ENCODE measurements around the gene APC2.

Gene APC2

DNA sequence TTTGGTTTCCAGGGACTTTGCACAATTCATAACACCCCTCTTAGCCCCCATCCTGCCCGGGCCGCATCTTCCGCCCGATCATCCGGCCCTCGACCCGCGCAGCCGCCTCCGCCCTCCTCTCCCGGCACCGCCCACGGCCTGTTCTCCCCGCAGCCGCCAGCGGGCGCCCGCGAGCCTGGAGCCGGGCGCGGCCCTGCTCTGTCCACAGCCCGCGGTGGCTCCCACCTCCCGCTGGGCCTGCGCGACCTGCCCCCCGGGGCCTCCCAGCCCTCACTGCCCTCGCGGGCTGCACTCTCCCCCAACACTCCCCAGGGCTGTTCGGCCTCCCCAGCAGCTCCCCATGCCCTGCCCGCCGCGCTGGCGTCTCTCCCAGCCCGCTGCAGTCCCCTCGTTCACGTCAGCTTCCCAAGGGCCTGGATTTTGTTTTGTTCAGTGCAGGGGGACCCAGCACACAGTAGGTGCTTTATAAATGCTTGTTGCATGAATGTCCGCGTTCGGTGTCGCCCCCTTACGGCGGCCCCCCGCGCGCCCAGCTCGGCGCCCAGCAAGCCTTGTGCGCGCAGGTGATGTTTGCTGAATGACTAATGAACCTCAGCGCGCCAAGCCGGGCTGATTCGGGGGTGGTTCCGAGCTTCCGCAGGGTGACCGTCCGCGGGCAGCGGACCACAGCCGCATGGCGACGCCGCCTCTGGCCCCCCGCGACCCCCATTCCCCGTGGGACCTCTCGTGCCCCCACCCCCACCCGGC is 4.6 kb upstream of the APC2 start:
- Histone ChIP-seq H3K27me3 (ENCODE audit: insufficient read depth, low read length) (peaks cover 47% of the 10 kb centered on the region), H3K4me3 (ENCODE audit: low read length) (peak overlapping the region; percentile 64), H3K36me3 (ENCODE audit: insufficient read depth, low read length) (peaks cover 26% of the 10 kb centered on the region), H3K9ac (ENCODE audit: low read depth, low read length) (peak overlapping the region; percentile 13; the same call in 1 of the 2 replicates), H3K9me3 (ENCODE audit: insufficient read depth, low read depth, low read length) (no peaks in the 10 kb centered on the region), H3K4me1 (ENCODE audit: insufficient read depth, low read length) (no peaks in the 10 kb centered on the region), H3K27ac (ENCODE audit: low read depth, low read length) (no peak overlapping the region)
- WGBS = 3% methylated on average over 67 of the region's 70 CpGs

DNA sequence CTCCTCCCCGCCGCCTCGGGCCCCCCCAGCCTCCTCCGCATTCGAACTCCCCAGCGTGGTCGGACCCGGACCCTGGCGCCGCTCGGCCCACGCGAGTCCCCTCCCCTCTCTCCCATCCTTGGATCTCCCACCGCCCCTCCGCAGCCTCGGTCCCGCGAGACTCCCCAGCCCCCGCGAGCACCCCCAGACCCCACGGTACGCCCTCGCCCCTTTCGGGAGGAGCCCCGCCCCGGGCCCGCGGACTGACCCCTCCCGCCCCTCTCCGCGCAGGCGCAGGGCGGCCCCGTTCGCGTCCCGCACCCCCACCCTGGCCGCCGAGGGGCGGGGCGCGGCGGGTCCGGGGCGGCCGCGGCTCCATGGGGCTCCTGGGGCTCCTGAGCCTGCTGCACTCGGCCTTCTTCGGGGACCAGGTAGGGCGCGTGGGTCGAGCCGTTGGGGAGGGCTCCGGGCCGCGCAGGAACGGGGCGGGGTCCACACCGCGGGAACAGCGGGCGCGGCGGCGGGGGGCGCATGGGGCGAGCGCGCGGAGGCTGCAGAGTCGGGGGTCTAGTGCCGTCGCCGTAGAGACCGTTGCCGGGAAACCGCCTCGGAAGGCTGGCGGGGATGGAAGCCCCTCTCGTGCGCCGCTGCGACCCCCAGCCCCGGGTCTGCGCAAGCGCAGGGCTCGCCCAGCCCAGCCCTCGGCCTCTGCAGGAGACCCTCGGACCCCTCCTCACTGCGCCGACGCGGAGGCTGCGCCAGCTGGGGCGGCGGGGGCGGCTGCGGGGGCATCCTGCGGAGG is 3.8 kb upstream of the APC2 start:
- Histone ChIP-seq H3K9me3 (ENCODE audit: insufficient read depth, low read depth, low read length) (no peaks in the 10 kb centered on the region), H3K9ac (ENCODE audit: low read depth, low read length) (no peak overlapping the region), H3K36me3 (ENCODE audit: insufficient read depth, low read length) (peaks cover 18% of the 10 kb centered on the region), H3K27me3 (ENCODE audit: insufficient read depth, low read length) (peaks cover 55% of the 10 kb centered on the region), H3K4me3 (ENCODE audit: low read length) (peak overlapping the region; percentile 48), H3K4me1 (ENCODE audit: insufficient read depth, low read length) (no peaks in the 10 kb centered on the region), H3K27ac (ENCODE audit: low read depth, low read length) (no peak overlapping the region)
- 2% methylated on average over 98 of the region's 99 CpGs for WGBS

- peaks cover 10% of the 10 kb centered on the region for H3K36me3 ChIP-seq (ENCODE audit: insufficient read depth, low read length)
- no peaks in the 10 kb centered on the region for H3K4me1 ChIP-seq (ENCODE audit: insufficient read depth, low read length)
- H3K4me3 ChIP-seq (ENCODE audit: low read length) = peak overlapping the region; percentile 48
- WGBS = 5% methylated on average over 63 of the region's 63 CpGs
- no peaks in the 10 kb centered on the region for H3K9me3 ChIP-seq (ENCODE audit: insufficient read depth, low read depth, low read length)
- no peak overlapping the region for H3K9ac ChIP-seq (ENCODE audit: low read depth, low read length)
- no peak overlapping the region for H3K27ac ChIP-seq (ENCODE audit: low read depth, low read length)
- peaks cover 63% of the 10 kb centered on the region for H3K27me3 ChIP-seq (ENCODE audit: insufficient read depth, low read length)
Measured at GRCh38 chr19:1446713-1447481, 3.0 kb upstream of the APC2 start.

GRCh38 chr19:1447504-1447903 is 2.4 kb upstream of the APC2 start:
- Histone ChIP-seq H3K4me3 (ENCODE audit: low read length) (no peak overlapping the region), H3K27me3 (ENCODE audit: insufficient read depth, low read length) (peaks cover 69% of the 10 kb centered on the region), H3K9me3 (ENCODE audit: insufficient read depth, low read depth, low read length) (no peaks in the 10 kb centered on the region), H3K36me3 (ENCODE audit: insufficient read depth, low read length) (peaks cover 4% of the 10 kb centered on the region), H3K9ac (ENCODE audit: low read depth, low read length) (no peak overlapping the region), H3K27ac (ENCODE audit: low read depth, low read length) (no peak overlapping the region), H3K4me1 (ENCODE audit: insufficient read depth, low read length) (peaks cover 5% of the 10 kb centered on the region)
- WGBS = 30% methylated on average over 4 of the region's 4 CpGs

GRCh38 chr19:1447944-1448343 is 2.0 kb upstream of the APC2 start:
- no peaks in the 10 kb centered on the region for H3K9me3 ChIP-seq (ENCODE audit: insufficient read depth, low read depth, low read length)
- H3K4me1 ChIP-seq (ENCODE audit: insufficient read depth, low read length) = peaks cover 6% of the 10 kb centered on the region
- 86% methylated on average over 9 of the region's 9 CpGs for WGBS

DNA sequence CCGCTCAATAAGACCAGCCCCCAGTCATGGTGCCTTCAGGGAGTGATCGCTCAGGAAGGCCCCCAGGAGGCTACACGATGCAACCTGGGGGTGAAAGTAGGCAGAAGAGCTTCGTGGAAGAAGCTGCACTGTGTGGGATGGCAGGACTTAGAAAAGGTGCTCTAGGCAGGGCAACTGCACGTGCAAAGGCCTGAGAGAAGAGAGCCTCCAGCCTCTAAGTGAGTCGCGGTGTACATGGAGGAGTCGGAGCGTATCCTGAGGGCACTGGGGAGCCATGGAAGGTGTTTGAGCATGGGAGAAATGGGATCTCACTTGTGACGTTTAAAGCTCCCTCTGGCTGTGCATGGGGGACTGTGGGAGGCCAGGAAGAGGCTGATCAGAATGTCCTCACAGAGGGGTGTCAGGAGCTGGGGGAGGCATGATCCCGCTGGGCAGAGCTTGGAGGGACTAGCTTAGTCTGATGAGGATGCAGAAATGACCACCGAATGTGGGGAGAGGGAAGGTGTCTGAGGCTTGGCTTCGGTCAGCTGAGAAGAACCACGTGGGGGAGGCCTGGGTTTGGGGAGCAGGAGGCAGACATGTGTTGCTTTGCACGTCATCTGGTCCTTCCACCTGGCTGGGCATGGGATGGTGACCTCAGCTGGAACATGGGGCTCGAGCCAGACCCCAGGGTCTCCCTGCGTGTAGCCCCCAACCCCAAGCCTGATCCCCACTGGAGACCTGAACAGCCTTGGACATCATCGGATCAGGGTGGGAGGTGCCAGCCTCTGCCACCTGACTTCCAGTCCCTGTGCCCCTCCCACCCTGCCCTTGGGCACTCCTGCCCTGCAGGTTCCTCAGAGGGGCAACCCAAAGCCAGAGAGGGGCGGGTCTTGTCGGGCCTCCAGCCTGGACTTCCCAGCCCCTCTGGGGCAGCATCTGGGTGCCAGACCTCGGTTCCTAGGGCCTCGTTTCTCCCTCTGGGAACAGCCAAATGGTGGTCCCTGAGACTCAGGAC is 1.1 kb downstream of the APC2 start:
- 55% methylated on average over 22 of the region's 22 CpGs for WGBS
- H3K27ac ChIP-seq (ENCODE audit: low read depth, low read length) = no peak overlapping the region
- no peak overlapping the region for H3K9ac ChIP-seq (ENCODE audit: low read depth, low read length)
- no peaks in the 10 kb centered on the region for H3K9me3 ChIP-seq (ENCODE audit: insufficient read depth, low read depth, low read length)
- peaks cover 82% of the 10 kb centered on the region for H3K27me3 ChIP-seq (ENCODE audit: insufficient read depth, low read length)
- peaks cover 6% of the 10 kb centered on the region for H3K4me1 ChIP-seq (ENCODE audit: insufficient read depth, low read length)
- H3K4me3 ChIP-seq (ENCODE audit: low read length) = no peak overlapping the region
- H3K36me3 ChIP-seq (ENCODE audit: insufficient read depth, low read length) = no peaks in the 10 kb centered on the region

More at GRCh38 chr19:1447944-1448343, 2.0 kb upstream of the APC2 start:
- Histone ChIP-seq H3K36me3 (ENCODE audit: insufficient read depth, low read length) (no peaks in the 10 kb centered on the region), H3K27me3 (ENCODE audit: insufficient read depth, low read length) (peaks cover 73% of the 10 kb centered on the region), H3K4me3 (ENCODE audit: low read length) (no peak overlapping the region), H3K9ac (ENCODE audit: low read depth, low read length) (no peak overlapping the region), H3K27ac (ENCODE audit: low read depth, low read length) (no peak overlapping the region)

- Histone ChIP-seq H3K4me1 (ENCODE audit: insufficient read depth, low read length) (peaks cover 6% of the 10 kb centered on the region), H3K9me3 (ENCODE audit: insufficient read depth, low read depth, low read length) (no peaks in the 10 kb centered on the region), H3K36me3 (ENCODE audit: insufficient read depth, low read length) (no peaks in the 10 kb centered on the region), H3K27me3 (ENCODE audit: insufficient read depth, low read length) (peaks cover 81% of the 10 kb centered on the region), H3K9ac (ENCODE audit: low read depth, low read length) (no peak overlapping the region), H3K4me3 (ENCODE audit: low read length) (peak overlapping the region; percentile 24; the same call in 1 of the 2 replicates), H3K27ac (ENCODE audit: low read depth, low read length) (no peak overlapping the region)
- 44% methylated on average over 39 of the region's 39 CpGs for WGBS
Measured at GRCh38 chr19:1451916-1452801, 2.2 kb downstream of the APC2 start.

GRCh38 chr19:1452802-1453524 is 3.0 kb downstream of the APC2 start:
- Histone ChIP-seq H3K27ac (ENCODE audit: low read depth, low read length) (no peak overlapping the region), H3K27me3 (ENCODE audit: insufficient read depth, low read length) (peaks cover 80% of the 10 kb centered on the region), H3K9me3 (ENCODE audit: insufficient read depth, low read depth, low read length) (no peaks in the 10 kb centered on the region), H3K4me1 (ENCODE audit: insufficient read depth, low read length) (peaks cover 6% of the 10 kb centered on the region), H3K9ac (ENCODE audit: low read depth, low read length) (no peak overlapping the region), H3K4me3 (ENCODE audit: low read length) (no peak overlapping the region), H3K36me3 (ENCODE audit: insufficient read depth, low read length) (no peaks in the 10 kb centered on the region)
- WGBS = 65% methylated on average over 30 of the region's 30 CpGs

- Histone ChIP-seq H3K4me1 (ENCODE audit: insufficient read depth, low read length) (peaks cover 6% of the 10 kb centered on the region), H3K9ac (ENCODE audit: low read depth, low read length) (no peak overlapping the region), H3K27me3 (ENCODE audit: insufficient read depth, low read length) (peaks cover 78% of the 10 kb centered on the region)
Measured at GRCh38 chr19:1453525-1454364, 3.8 kb downstream of the APC2 start.

More at GRCh38 chr19:1453525-1454364, 3.8 kb downstream of the APC2 start:
- Histone ChIP-seq H3K27ac (ENCODE audit: low read depth, low read length) (no peak overlapping the region), H3K9me3 (ENCODE audit: insufficient read depth, low read depth, low read length) (no peaks in the 10 kb centered on the region), H3K4me3 (ENCODE audit: low read length) (no peak overlapping the region), H3K36me3 (ENCODE audit: insufficient read depth, low read length) (no peaks in the 10 kb centered on the region)
- WGBS = 41% methylated on average over 33 of the region's 33 CpGs
